Memory B cell (primary cell): ENCODE data around the gene GNAQ.

Experiments used
- ATAC-seq: fragments of 150-1000 bp; cut with Tn5 transposase; 2 replicates; pipeline ENCODE4 v1.10.0; 2021; ENCODE audit warnings: low read depth, mild to moderate bottlenecking, moderate library complexity
- DNase-seq, 2 donors: peaks; one replicate each; pipeline ENCODE4 v3.0.0; 2022; ENCODE audit warnings: low spot score in 2 of 2
- H3K27ac Mint-ChIP-seq: one replicate; pipeline ENCODE4 v1.8.0; 2022; ENCODE audit warnings: mild to moderate bottlenecking, moderate library complexity, mixed read lengths
- H3K27me3 Mint-ChIP-seq: one replicate; pipeline ENCODE4 v1.8.0; 2022; ENCODE audit warnings: mixed read lengths
- H3K36me3 Mint-ChIP-seq: one replicate; pipeline ENCODE4 v1.8.0; 2022; ENCODE audit warnings: mild to moderate bottlenecking, mixed read lengths
- H3K4me1 Mint-ChIP-seq: one replicate; pipeline ENCODE4 v1.8.0; 2022; ENCODE audit warnings: mixed read lengths
- H3K4me3 Mint-ChIP-seq: one replicate; pipeline ENCODE4 v1.8.0; 2022; ENCODE audit warnings: mild to moderate bottlenecking, moderate library complexity, mixed read lengths
- H3K9me3 Mint-ChIP-seq: one replicate; pipeline ENCODE4 v1.8.0; 2022; ENCODE audit warnings: mixed read lengths

The GNAQ gene

DNA sequence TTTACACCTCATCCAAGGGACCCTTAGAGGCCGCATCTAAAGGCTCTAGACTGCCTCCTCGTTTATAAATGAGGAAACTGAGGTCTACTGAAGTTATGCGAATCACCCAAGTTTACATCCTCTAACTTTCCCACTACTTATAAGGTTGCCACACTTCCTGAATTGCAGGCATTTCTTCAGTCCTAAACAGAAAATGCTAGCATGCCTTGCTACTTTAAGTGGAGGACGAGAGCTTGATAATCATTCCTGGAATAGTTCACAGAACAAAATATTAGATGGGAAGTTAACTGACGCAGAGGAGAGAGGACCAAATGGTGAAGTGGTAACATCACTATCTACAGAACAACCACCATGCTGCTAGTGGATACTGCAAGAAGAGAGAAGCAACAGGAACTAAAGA, 85.8 kb downstream of the GNAQ start:
- DNase-seq = no peak

DNA sequence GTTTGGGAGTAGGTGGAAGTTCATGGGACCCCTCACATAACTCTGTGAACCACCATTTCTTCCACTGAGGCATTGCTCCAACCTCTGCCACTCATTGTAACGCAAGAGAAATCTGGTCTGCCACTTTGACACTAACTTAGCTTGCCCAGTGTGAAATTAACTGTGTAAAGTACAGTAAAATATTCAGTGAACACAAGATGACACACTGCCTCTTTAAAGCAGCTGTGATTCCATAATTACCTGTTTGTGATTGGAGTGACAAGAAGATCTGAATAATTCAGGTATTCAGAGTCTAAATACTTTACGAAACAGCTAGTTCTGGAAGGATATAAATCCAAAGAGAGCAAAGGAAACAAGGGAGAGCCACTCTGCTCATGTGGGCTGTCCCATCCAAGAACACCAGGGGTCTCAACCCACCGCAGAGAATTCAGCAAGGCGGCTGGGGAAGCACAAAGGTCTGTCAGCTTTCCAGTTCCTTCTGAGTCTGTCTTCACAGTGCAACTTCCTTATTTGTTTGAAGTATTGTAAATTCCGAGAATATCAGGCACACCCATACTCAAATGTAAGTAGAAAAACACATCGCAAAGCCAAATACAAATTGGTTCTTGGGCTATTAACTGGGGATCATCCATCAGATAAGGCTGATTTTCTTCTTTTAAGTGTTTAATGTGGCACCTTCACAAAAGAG, 86.9 kb downstream of the GNAQ start:
- H3K27me3 Mint-ChIP-seq = peaks cover 4% of the 10 kb centered on the region
- no peaks in the 10 kb centered on the region for H3K9me3 Mint-ChIP-seq
- H3K27ac Mint-ChIP-seq = no peak overlapping the region
- DNase-seq = no peak
- no peaks in the 10 kb centered on the region for H3K36me3 Mint-ChIP-seq
- peak; percentile 26 for ATAC-seq
- H3K4me3 Mint-ChIP-seq = no peak overlapping the region
- H3K4me1 Mint-ChIP-seq = no peaks in the 10 kb centered on the region

More for the DNA sequence above, 85.8 kb downstream of the GNAQ start:
- no peak overlapping the region for H3K4me3 Mint-ChIP-seq
- ATAC-seq = no peak
- H3K4me1 Mint-ChIP-seq = peaks cover 5% of the 10 kb centered on the region
- peaks cover 4% of the 10 kb centered on the region for H3K27me3 Mint-ChIP-seq
- H3K36me3 Mint-ChIP-seq = no peaks in the 10 kb centered on the region
- no peaks in the 10 kb centered on the region for H3K9me3 Mint-ChIP-seq
- no peak overlapping the region for H3K27ac Mint-ChIP-seq

DNA sequence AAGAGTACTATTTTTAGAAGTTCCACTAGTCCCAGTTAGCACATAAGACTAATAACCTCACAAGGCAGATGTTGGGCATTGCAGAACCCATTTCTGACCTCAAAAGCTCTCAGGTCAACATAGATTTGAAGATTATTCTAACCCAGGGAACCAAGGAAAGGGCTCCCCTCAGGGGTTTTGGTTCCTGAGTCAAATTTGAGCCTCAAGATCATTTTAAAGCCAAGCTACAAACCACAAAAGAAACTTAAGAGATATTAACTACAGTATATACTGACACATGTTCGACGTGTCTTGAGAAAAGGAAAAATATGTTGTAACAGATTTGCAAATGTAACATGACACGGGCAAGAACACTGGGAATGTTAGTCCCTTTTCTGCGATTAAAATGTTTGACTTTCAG, 88.6 kb downstream of the GNAQ start:
- ATAC-seq = no peak
- H3K36me3 Mint-ChIP-seq = no peaks in the 10 kb centered on the region
- H3K4me1 Mint-ChIP-seq = no peaks in the 10 kb centered on the region

DNA sequence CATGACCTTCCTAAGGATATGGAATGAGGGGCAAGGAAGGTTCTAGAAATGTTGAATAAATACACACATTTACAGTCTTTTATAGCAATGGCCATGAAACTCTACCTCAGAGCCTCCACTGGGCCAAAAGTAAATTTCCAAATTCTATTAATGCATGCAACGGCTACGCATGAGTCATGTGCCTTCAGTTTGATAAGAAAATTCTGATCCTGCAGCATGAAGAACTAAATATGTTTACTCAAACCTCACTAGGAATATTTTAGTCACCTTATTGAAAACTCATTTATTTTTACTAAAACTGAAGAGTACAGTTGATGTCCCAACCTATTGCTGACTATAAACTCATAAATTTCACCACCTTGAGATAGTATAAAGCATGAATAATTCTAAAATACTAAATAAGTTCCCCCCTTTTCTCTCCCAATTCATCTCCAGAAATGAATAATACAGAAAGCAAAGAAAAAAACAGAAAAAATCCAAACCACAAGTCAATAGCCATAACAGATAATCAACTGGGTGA, 92.4 kb downstream of the GNAQ start:
- Mint-ChIP-seq H3K36me3 (no peaks in the 10 kb centered on the region), H3K4me1 (peaks cover 7% of the 10 kb centered on the region), H3K4me3 (no peak overlapping the region), H3K27me3 (peaks cover 6% of the 10 kb centered on the region), H3K9me3 (no peaks in the 10 kb centered on the region), H3K27ac (no peak overlapping the region)
- ATAC-seq (no peak), DNase-seq (no peak)

More for the DNA sequence above, 88.6 kb downstream of the GNAQ start:
- no peak for DNase-seq
- peaks cover 8% of the 10 kb centered on the region for H3K27me3 Mint-ChIP-seq
- no peak overlapping the region for H3K27ac Mint-ChIP-seq
- no peak overlapping the region for H3K4me3 Mint-ChIP-seq
- H3K9me3 Mint-ChIP-seq = no peaks in the 10 kb centered on the region

DNA sequence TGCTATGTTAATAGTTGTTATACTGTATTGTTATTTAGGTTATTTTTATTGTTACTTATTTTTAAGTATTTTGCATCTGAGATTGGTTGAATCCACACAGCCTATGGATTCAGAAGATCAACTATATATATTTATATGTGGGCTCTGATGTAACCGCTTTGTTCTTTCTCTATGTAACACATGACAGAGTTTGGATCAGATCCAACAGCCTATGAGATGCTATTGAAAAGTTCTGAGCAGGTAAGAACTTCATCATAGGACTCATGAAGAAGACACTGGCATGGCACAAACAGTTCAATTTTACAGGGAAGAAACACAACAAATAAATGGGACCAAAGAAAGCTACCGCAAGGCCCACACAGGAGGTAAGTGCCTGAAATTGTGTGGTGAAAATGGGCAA, 93.4 kb downstream of the GNAQ start:
- Mint-ChIP-seq H3K27ac (no peak overlapping the region), H3K27me3 (peaks cover 6% of the 10 kb centered on the region), H3K9me3 (no peaks in the 10 kb centered on the region), H3K4me3 (no peak overlapping the region), H3K36me3 (no peaks in the 10 kb centered on the region), H3K4me1 (peaks cover 7% of the 10 kb centered on the region)
- no peak for ATAC-seq
- no peak for DNase-seq

DNA sequence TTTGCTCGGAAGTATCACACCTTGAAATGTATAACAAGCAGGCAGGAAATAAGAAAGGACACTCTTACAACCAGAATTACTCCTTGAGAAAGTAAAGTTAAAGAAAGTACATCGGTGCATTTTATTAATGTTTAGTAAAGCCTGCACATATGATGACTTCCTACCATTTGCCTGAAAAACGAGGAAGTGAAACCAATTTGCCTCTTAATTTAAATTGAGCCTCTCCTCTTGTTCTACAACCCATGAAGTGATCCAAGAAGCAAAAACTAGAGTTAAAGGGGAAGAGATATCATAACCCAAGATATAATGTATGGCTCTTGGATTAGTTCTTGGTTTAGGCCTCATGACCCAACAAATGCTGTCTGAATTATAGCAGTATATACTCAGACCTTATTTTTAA, 95.6 kb downstream of the GNAQ start:
- Mint-ChIP-seq H3K9me3 (no peaks in the 10 kb centered on the region), H3K27me3 (peaks cover 7% of the 10 kb centered on the region), H3K4me1 (peaks cover 7% of the 10 kb centered on the region), H3K4me3 (no peak overlapping the region), H3K36me3 (no peaks in the 10 kb centered on the region), H3K27ac (no peak overlapping the region)
- ATAC-seq (peak; percentile 76), DNase-seq (peak in 1 of 2 donors; percentile 5)

DNA sequence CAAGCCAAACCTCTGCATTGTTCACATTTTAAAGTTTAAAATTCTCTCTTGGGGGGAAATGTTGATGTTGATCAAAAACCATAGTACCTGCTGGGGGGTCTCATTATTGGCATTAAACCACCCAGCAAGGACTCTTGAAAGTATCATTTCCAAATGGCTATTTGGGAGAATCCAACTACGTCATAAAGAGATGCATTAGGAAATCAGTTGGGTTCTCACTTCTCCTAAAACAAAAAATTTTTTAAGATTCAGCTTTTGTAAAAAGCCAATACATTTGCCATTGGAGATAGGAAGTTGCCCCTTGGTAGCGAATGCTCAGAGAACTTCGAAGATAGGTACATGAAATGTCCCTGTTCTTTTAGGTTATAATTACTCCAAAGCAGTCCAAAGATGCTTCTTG, 96.4 kb downstream of the GNAQ start:
- Mint-ChIP-seq H3K36me3 (no peaks in the 10 kb centered on the region), H3K27me3 (peaks cover 7% of the 10 kb centered on the region), H3K4me3 (no peak overlapping the region), H3K9me3 (no peaks in the 10 kb centered on the region), H3K4me1 (peaks cover 7% of the 10 kb centered on the region), H3K27ac (no peak overlapping the region)
- DNase-seq (no peak), ATAC-seq (no peak)

DNA sequence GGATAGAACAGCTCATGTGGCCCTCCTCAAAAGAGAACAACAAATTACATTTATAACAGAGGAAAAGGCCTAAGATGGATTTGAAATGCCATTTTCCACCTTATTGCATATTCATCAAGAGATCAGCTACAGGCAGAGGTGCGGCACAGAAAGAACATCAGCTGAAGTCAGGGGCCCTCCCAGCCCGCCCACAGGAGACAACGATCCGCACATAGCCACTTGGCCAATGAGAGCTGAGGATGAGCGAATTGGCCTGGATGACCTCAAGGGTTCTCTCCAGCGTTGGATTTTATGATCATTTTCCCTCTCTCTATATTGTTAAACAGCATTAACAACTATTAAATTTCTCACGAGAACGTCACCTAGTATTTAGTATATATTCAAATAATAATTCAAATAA, 97.6 kb downstream of the GNAQ start:
- ATAC-seq (no peak), DNase-seq (no peak)
- Mint-ChIP-seq H3K4me1 (peaks cover 7% of the 10 kb centered on the region), H3K4me3 (no peak overlapping the region), H3K36me3 (no peaks in the 10 kb centered on the region), H3K27me3 (peaks cover 7% of the 10 kb centered on the region), H3K9me3 (no peaks in the 10 kb centered on the region), H3K27ac (no peak overlapping the region)

DNA sequence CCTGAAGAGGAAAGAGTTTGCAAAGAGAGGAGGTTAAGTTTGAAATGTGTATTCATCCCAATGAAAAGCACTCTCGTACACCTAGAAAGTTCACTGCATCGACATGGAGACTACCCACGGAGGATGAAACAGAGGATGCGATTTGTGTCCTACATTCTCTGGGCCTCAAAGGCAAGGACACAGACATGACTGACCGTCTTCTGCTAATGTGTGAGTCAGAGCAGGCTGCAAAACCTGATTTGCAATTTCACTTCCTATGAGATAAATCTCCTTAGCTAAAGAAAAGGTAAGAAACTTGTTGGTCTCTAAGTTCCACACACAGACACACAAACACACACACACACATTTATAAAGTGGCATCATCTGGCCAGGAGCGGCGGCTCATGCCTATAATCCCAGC, 98.6 kb downstream of the GNAQ start:
- H3K9me3 Mint-ChIP-seq = no peaks in the 10 kb centered on the region
- DNase-seq (no peak), ATAC-seq (no peak)
- H3K4me3 Mint-ChIP-seq = no peak overlapping the region
- H3K27me3 Mint-ChIP-seq = peaks cover 4% of the 10 kb centered on the region
- no peak overlapping the region for H3K27ac Mint-ChIP-seq
- H3K4me1 Mint-ChIP-seq = peaks cover 7% of the 10 kb centered on the region
- no peaks in the 10 kb centered on the region for H3K36me3 Mint-ChIP-seq

DNA sequence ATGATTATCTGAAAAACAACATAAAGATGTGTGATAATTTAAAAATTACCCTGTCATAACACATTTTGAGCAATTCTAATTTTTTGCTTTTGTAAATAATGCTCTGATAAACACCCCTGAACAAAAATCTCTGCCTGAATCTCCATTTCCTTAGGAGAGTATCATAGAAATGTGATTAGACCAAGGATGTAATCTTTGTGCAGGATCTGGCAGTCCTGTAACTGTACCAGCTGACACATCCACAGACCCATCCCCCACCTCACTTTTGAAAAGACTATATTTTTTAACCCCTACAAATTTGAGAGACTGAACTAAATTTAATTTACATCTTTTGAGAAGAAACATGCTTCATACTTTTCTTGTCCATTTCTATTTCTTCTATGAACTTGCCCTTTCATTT, 101.7 kb downstream of the GNAQ start:
- DNase-seq = no peak
- Mint-ChIP-seq H3K4me3 (no peak overlapping the region), H3K4me1 (no peaks in the 10 kb centered on the region), H3K27me3 (peaks cover 4% of the 10 kb centered on the region), H3K36me3 (no peaks in the 10 kb centered on the region), H3K27ac (no peak overlapping the region), H3K9me3 (no peaks in the 10 kb centered on the region)
- no peak for ATAC-seq

DNA sequence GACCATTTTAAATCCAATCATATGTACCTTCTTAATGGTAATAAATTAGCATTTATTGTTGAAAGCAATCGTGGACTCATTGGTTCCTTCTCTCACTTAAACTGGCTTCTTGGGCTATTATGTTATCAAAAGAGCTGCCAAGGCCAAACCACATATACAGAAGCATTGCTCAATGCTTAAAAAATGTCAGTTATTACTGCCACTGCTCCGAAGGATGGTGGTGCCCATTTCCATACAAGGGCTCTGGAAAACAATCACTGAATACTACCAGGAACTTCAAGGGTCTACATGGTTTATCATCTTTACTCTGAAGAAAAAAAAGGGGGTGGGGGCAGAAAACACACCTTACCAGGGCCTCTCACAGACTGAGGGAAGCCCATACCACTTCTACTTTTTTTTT, 104.3 kb downstream of the GNAQ start:
- no peak for ATAC-seq
- H3K27ac Mint-ChIP-seq = no peak overlapping the region
- H3K27me3 Mint-ChIP-seq = peaks cover 3% of the 10 kb centered on the region
- H3K4me1 Mint-ChIP-seq = no peaks in the 10 kb centered on the region
- H3K4me3 Mint-ChIP-seq = no peak overlapping the region
- no peaks in the 10 kb centered on the region for H3K36me3 Mint-ChIP-seq
- no peaks in the 10 kb centered on the region for H3K9me3 Mint-ChIP-seq
- DNase-seq = no peak

DNA sequence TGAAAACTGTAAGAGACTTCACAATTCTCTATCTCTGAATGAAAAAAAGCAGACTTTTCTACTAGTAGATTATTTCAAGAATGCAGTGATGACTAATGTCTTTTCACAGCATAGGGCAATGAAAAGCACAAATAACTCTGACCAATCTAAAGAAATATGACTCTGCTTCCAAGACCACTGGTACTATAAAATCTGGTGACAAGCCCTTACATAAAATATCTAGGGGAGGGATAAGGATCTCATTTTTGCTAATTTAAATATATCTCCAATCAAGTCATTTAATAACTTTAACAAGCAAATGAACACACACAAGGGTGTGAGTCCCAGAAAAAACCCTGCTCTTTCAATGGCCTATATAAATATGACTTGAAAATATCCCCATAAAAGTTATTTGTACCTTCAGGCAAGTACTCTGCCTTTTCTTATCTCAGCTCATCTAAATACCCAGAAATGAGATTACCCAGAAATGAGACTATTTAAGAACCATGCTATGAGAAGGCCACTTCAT, 105.2 kb downstream of the GNAQ start:
- Mint-ChIP-seq H3K4me3 (no peak overlapping the region), H3K4me1 (no peaks in the 10 kb centered on the region), H3K27ac (no peak overlapping the region), H3K36me3 (no peaks in the 10 kb centered on the region), H3K9me3 (no peaks in the 10 kb centered on the region), H3K27me3 (peaks cover 3% of the 10 kb centered on the region)
- no peak for DNase-seq
- no peak for ATAC-seq

DNA sequence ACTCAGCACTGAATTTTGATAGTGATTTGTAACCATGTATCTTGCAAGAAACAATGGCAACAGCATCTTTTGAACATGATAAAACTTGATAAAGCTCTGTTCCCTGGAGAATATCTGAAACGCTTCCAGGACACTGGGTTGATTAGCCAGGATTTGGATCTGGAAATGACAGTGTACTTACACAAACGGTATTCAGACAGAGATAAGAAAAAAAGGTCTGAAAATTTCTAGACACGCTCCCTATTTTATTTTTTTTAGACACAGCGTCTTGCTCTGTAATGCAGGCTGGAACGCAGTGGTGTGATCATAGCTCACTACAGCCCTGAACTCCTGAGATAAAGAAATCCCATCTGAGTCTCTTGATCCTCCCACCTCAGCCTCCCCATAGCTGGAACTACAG, 109.0 kb downstream of the GNAQ start:
- no peak overlapping the region for H3K4me3 Mint-ChIP-seq
- DNase-seq (no peak), ATAC-seq (no peak)
- H3K4me1 Mint-ChIP-seq = no peaks in the 10 kb centered on the region
- H3K27ac Mint-ChIP-seq = no peak overlapping the region
- no peaks in the 10 kb centered on the region for H3K36me3 Mint-ChIP-seq
- no peaks in the 10 kb centered on the region for H3K9me3 Mint-ChIP-seq
- H3K27me3 Mint-ChIP-seq = peaks cover 8% of the 10 kb centered on the region

DNA sequence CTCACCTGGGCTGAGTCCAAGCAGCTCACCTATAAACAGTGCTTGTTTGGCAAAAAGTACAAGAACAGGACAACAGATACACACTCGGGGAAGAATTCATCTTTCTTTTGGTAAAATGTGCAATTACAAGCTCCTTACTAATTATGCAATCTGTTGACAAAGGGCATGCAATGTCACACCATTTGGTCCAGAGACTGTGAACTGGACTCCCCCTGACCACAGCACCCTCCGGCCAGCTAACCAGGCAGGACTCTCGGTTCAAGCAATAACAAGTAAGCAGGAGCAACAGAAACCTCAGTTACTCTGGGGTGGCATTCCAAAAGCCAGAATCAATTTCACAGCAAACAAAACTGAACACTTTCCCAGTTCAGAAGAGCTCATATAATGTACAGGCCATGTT, 113.8 kb downstream of the GNAQ start:
- Mint-ChIP-seq H3K36me3 (no peaks in the 10 kb centered on the region), H3K27me3 (peaks cover 6% of the 10 kb centered on the region), H3K27ac (no peak overlapping the region), H3K4me1 (no peaks in the 10 kb centered on the region), H3K9me3 (no peaks in the 10 kb centered on the region), H3K4me3 (no peak overlapping the region)
- ATAC-seq (no peak), DNase-seq (no peak)

DNA sequence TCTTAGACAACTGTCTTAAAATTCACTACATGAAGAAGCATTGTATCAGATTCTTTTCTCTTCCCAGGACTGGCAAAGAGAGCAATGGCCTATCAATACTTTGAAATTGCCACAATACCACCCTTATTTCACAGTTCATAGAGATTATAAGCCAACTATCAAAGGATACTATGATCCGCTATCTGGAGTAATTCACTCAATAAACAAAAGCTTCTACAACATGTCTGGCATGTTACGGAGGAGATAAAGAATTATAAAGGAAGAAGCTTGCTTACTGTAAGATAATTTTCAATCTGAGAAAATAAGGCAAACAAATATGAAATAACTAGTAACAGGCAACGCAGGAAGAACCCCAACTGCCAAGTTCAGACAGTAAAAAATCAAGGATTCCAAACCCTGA, 114.8 kb downstream of the GNAQ start:
- no peak for DNase-seq
- Mint-ChIP-seq H3K4me1 (no peaks in the 10 kb centered on the region), H3K27me3 (peaks cover 6% of the 10 kb centered on the region), H3K4me3 (no peak overlapping the region), H3K27ac (no peak overlapping the region), H3K9me3 (no peaks in the 10 kb centered on the region), H3K36me3 (no peaks in the 10 kb centered on the region)
- no peak for ATAC-seq
